GM12864 (cell line): Measurements from ENCODE around the gene DIO3.

Experiments used
- DNase-seq: peaks from one replicate; pipeline ENCODE4 v3.0.0-alpha.2; 2011; ENCODE audit warnings: low read depth
- H3K4me3 ChIP-seq: 2 replicates; pipeline ENCODE4 v1.5.1; 2011; ENCODE audit warnings: mild to moderate bottlenecking, low read depth, low read length, control low read depth
- TF ChIP-seq, protein P1 (sequence below): IDR thresholded peaks from 2 replicates; pipeline ENCODE4 v1.5.1; 2011; ENCODE audit warnings: low read depth, mild to moderate bottlenecking, moderate library complexity, low read length, control low read depth, inconsistent platforms; ENCODE audit errors: missing control alignments

DIO3 gene

DNA sequence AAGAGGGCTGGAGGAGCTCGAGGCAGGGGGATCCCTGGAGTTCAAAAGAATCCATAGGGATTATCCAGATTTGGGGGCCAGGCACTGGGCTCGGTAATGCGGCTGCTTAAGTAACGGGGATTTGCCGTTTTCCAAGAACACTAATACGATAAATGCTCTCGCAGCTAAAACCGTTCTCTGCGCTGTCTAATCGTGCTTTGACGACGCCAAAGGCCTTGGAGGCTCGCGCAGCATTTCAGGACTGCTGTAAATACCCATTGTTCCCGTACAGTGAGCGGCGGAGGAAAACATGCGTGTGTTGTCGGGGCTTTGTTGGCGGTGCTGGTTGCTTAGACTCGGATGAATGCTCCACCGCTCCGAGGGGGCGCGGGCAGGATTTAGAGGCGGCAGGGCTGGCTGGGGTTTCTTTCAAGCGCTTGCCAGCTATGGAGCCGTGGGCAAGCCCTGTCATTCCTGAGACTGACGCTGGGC lies 26.2 kb downstream of the DIO3 start:
- TF ChIP-seq, protein P1, sequence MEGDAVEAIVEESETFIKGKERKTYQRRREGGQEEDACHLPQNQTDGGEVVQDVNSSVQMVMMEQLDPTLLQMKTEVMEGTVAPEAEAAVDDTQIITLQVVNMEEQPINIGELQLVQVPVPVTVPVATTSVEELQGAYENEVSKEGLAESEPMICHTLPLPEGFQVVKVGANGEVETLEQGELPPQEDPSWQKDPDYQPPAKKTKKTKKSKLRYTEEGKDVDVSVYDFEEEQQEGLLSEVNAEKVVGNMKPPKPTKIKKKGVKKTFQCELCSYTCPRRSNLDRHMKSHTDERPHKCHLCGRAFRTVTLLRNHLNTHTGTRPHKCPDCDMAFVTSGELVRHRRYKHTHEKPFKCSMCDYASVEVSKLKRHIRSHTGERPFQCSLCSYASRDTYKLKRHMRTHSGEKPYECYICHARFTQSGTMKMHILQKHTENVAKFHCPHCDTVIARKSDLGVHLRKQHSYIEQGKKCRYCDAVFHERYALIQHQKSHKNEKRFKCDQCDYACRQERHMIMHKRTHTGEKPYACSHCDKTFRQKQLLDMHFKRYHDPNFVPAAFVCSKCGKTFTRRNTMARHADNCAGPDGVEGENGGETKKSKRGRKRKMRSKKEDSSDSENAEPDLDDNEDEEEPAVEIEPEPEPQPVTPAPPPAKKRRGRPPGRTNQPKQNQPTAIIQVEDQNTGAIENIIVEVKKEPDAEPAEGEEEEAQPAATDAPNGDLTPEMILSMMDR: no peak
- no peak for DNase-seq
- no peak overlapping the region for H3K4me3 ChIP-seq

DNA sequence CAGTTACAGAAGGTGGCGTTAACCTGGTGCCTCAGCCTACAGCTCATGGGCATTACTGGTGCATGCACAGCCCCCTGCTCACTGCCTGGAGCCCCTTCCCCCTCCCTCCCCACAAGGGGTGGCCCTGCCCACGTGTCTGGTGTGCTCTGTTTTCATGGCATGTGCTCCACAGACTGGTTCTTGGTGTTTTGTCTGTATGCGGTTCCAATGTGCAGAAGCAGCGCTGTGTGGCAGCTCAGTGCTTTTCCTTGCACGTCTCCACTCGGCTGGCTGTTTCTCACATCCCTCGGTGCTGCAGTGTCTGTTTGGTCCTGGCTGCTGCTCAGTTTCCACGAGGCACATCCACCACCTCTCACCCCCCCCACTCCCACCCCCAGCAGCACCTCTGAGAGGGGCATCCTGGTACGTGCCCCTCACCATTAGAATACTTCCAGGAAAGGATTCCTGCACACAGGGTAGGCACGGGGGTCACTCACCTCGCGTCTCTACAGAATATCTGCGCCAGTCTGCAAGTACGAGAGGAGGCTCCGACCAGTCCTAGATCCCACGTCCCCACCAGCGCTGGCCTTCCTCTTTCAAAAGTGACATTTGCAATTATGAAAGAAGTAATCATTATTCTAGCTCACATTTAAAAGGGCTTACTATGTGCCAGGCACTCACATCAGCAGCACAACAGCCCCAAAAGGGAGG lies 27.1 kb downstream of the DIO3 start:
- DNase-seq: no peak
- H3K4me3 ChIP-seq: no peak overlapping the region
- TF ChIP-seq, protein P1: no peak

DNA sequence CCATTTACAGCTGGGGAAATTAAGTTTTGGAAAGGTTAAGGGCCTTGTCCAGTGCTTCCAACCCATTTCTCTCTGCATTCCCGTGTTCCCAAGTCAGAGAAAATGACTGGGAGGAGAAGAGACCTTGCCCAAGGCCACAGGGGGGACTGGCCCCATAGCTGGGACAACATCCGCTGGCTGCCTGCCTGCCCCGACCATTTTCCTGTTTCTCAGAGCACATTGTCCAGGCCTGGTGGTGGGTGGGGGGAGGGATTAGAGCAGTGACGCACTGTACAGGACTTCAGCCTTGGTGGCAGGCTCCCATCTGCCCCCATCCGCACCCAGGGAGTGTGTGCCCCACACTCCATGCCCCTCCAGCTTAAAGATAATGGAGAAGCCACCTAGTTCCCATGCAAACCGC lies 27.7 kb downstream of the DIO3 start:
- TF ChIP-seq, protein P1: no peak
- H3K4me3 ChIP-seq: no peak overlapping the region
- DNase-seq: no peak

DNA sequence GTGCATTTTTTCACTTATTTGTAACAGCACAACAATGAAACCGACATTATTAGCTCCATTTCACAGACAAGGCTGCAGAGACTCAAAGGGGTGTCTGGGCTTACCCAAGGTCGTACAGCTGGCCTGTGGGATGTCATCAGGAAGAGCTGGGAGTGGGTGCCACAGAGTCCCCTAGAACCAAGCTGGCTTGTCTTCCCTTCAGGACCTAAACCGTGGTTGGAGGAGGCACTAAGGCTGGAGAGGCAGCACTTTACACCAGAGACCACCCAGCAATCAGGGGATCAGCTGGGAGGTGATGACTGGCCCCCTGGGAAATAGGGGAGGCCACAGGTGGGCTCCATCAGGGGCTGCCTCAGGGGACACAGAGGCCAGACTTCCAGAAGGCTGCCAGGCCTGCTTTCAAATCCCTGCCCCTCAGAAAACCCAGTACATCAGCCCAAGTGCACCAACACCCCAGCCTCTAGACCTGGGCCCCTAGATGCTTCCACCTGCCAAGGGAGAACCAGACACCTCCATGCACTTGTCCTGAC lies 28.3 kb downstream of the DIO3 start:
- no peak overlapping the region for H3K4me3 ChIP-seq
- TF ChIP-seq, protein P1: no peak
- DNase-seq: no peak

DNA sequence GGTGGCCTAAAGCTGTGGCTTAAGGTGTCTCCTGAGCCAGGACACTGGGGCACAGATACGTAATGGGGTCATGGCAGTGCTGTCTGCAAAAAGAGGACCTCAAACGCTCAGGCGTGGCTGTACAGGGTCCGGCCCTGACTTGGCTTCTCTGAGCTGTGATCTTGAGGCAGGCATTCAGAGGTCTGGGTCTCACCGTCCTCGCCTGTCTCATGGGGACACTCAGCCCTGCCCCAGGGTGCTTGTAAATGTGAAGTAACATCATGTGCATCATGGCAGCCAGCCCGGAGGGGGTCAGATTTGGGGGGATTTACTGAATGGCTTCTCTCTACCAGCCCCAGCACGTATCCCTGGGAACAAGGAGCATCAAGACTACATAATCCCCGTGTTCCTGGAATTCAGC lies 28.8 kb downstream of the DIO3 start:
- H3K4me3 ChIP-seq: no peak overlapping the region
- TF ChIP-seq, protein P1: no peak
- DNase-seq: no peak

DNA sequence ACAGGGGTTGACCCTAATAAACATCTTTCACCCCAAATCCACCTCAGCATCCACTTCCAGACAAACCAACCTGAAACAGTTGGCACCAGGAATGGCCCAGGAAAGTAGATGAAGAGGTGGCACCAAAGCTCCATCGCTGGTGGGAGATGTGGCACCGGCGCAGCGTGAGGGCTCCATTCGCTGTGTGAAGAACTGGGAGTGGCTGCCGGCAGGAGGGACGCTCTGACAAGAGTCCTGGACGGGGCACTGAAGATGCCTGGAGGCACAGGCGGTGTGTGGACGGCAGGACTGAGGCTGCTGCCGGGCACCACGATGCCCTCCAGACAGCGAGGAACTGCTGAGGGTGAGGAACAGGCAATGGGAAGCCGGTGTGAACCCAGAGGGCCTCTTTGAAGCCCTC lies 29.3 kb downstream of the DIO3 start:
- no peak overlapping the region for H3K4me3 ChIP-seq
- no peak for DNase-seq
- TF ChIP-seq, protein P1: no peak

DNA sequence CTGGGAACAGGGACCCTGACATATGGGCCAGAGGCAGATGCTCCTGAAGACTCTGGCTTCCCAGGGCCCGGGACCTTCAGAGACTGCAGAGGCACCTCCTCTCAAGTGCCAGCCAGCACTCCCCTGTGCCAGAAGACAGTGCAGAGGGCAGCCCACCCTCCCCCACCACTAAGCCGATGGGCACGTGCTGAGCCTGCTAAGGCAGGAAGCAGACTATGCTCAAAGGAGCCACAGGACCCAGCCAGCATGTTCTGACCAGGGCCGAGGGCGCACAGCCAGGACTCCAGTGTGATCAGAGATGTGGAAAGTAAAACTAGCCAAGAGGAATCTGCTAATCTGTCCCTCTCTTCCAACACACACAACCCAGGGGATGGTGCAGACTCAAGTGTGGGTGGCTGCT lies 29.8 kb downstream of the DIO3 start:
- no peak overlapping the region for H3K4me3 ChIP-seq
- TF ChIP-seq, protein P1: no peak
- no peak for DNase-seq
